H1 (cell line): ENCODE results near the gene DNAJC16. TPM values are rescaled to one million over a fixed set of nuclear protein-coding genes. Genes with fewer than 3 reads are reported as not detected.

Source experiments
- CTCF ChIA-PET: fragments of 300-600 bp; sonication (Branson Sonifier 250); formaldehyde crosslinking; loops from one replicate; lab custom pipeline; 2021; ENCODE audit not compliant: partially characterized antibody; lab: Charles Lee
- POLR2A ChIA-PET: fragments of 300-600 bp; sonication (Branson Sonifier 250); formaldehyde crosslinking; loops from one replicate; lab custom pipeline; 2021; ENCODE audit warnings: inconsistent platforms; ENCODE audit not compliant: partially characterized antibody; lab: Charles Lee
- DNase-seq, 2 experiments: peaks; one replicate each; pipeline versions ENCODE4 v3.0.0 to v3.0.0-alpha.2; 2010 to 2022; ENCODE audit warnings: low spot score in 2 of 2, low read depth in 1 of 2, mixed read lengths in 1 of 2
- FAIRE-seq: peaks from 2 replicates; lab custom pipeline; 2011; peaks lifted over from hg19 to GRCh38; lab: Jason Lieb, UNC
- H2AFZ ChIP-seq: 2 replicates; pipeline ENCODE4 v1.8.1; 2012; ENCODE audit warnings: low read length, inconsistent platforms
- H2AK5ac ChIP-seq: 2 replicates; pipeline ENCODE4 v1.6.1; 2013; ENCODE audit warnings: low read depth, low read length
- H2BK120ac ChIP-seq: replicated peaks from 2 replicates; pipeline ENCODE3; 2013; ENCODE audit warnings: low read depth, low read length, inconsistent platforms
- H2BK12ac ChIP-seq: 2 replicates; pipeline ENCODE4 v1.6.1; 2013; ENCODE audit warnings: low read depth, low read length
- H2BK15ac ChIP-seq: 2 replicates; pipeline ENCODE4 v1.6.1; 2013; ENCODE audit warnings: low read length
- H2BK20ac ChIP-seq: 2 replicates; pipeline ENCODE4 v1.6.1; 2013; ENCODE audit warnings: low read length
- H2BK5ac ChIP-seq: 2 replicates; pipeline ENCODE4 v1.6.1; 2013; ENCODE audit warnings: low read depth, low read length
- H3K14ac ChIP-seq: 2 replicates; pipeline ENCODE4 v1.6.1; 2013; ENCODE audit warnings: inconsistent platforms; ENCODE audit not compliant: insufficient read length
- H3K18ac ChIP-seq: 2 replicates; pipeline ENCODE4 v1.6.1; 2013; ENCODE audit warnings: low read length; ENCODE audit errors: extremely low read depth
- H3K23ac ChIP-seq: 2 replicates; pipeline ENCODE4 v1.6.1; 2013; ENCODE audit warnings: inconsistent platforms; ENCODE audit not compliant: insufficient read length
- H3K23me2 ChIP-seq: 2 replicates; pipeline ENCODE4 v1.6.1; 2013; ENCODE audit warnings: low read depth, low read length
- H3K27ac ChIP-seq: 2 replicates; pipeline ENCODE4 v1.6.1; 2011; ENCODE audit warnings: low read depth, low read length, inconsistent platforms
- H3K27me3 ChIP-seq, 4 experiments: replicated peaks in 1 of 4; 1 replicate in 1 of 4; 2 replicates in 3 of 4; pipeline versions ENCODE4 v1.6.1 to v1.8.1; 2011 to 2013; ENCODE audit warnings: low read length in 3 of 4, mild to moderate bottlenecking in 3 of 4, inconsistent platforms in 2 of 4, mixed read lengths in 2 of 4, moderate library complexity in 1 of 4; ENCODE audit not compliant: control insufficient read depth in 3 of 4, insufficient read depth in 3 of 4; ENCODE audit errors: extremely low read depth in 1 of 4
- H3K36me3 ChIP-seq, 4 experiments: 2 replicates each; pipeline versions ENCODE4 v1.6.1 to v1.8.1; 2011 to 2013; ENCODE audit warnings: mild to moderate bottlenecking in 4 of 4, low read length in 3 of 4, moderate library complexity in 2 of 4, control low read depth in 1 of 4, inconsistent platforms in 1 of 4; ENCODE audit not compliant: insufficient read depth in 4 of 4, control insufficient read depth in 2 of 4
- H3K4ac ChIP-seq: replicated peaks from 2 replicates; pipeline ENCODE3; 2013; ENCODE audit warnings: low read length, low read depth, mixed read lengths, inconsistent platforms; ENCODE audit not compliant: insufficient read length
- H3K4me1 ChIP-seq, 4 experiments: replicated peaks in 1 of 4; 1 replicate in 1 of 4; 2 replicates in 3 of 4; pipeline versions ENCODE4 v1.6.1 to v1.8.1; 2011 to 2013; ENCODE audit warnings: low read length in 3 of 4, inconsistent platforms in 2 of 4, mixed read lengths in 1 of 4; ENCODE audit not compliant: insufficient read depth in 4 of 4, control insufficient read depth in 3 of 4
- H3K4me2 ChIP-seq, 2 experiments: 2 replicates each; pipeline versions ENCODE4 v1.6.1 to v1.8.1; 2011 to 2013; ENCODE audit warnings: low read depth in 2 of 2, low read length in 2 of 2, control low read depth in 1 of 2, inconsistent platforms in 1 of 2, mild to moderate bottlenecking in 1 of 2; ENCODE audit not compliant: insufficient read depth in 1 of 2
- H3K4me3 ChIP-seq, 4 experiments: fragments of 200-600, 300-600 bp in 1 of 4; sonication (generic), shearing (Covaris generic), sonication (Bioruptor Twin) in 1 of 4; 2 replicates each; pipeline versions ENCODE4 v1.5.1 to v1.8.1; 2011 to 2016; ENCODE audit warnings: low read length in 4 of 4, low read depth in 3 of 4, control low read depth in 2 of 4, inconsistent platforms in 2 of 4, mild to moderate bottlenecking in 2 of 4, mixed read lengths in 1 of 4, moderate library complexity in 1 of 4; ENCODE audit not compliant: insufficient read depth in 2 of 4; ENCODE audit errors: extremely low read depth in 1 of 4
- H3K56ac ChIP-seq: replicated peaks from 2 replicates; pipeline ENCODE3; 2013; ENCODE audit warnings: low read depth, mild to moderate bottlenecking, mixed read lengths, low read length, inconsistent platforms; ENCODE audit not compliant: insufficient read length
- H3K79me1 ChIP-seq: 2 replicates; pipeline ENCODE4 v1.6.1; 2013; ENCODE audit warnings: low read depth, low read length, control low read depth
- H3K79me2 ChIP-seq, 2 experiments: 2 replicates each; pipeline versions ENCODE4 v1.6.1 to v1.8.1; 2012 to 2013; ENCODE audit warnings: low read length in 2 of 2, mild to moderate bottlenecking in 2 of 2, inconsistent platforms in 1 of 2; ENCODE audit not compliant: insufficient read depth in 2 of 2, control insufficient read depth in 1 of 2
- H3K9ac ChIP-seq, 4 experiments: replicated peaks in 1 of 4; 1 replicate in 1 of 4; 2 replicates in 3 of 4; pipeline versions ENCODE4 v1.6.1 to v1.8.1; 2011 to 2013; ENCODE audit warnings: low read depth in 3 of 4, low read length in 3 of 4, control low read depth in 2 of 4, mild to moderate bottlenecking in 2 of 4, moderate library complexity in 2 of 4, inconsistent platforms in 1 of 4; ENCODE audit errors: extremely low read depth in 1 of 4
- H3K9me3 ChIP-seq, 2 experiments: 2 replicates each; pipeline versions ENCODE4 v1.6.1 to v1.8.1; 2012 to 2013; ENCODE audit warnings: mild to moderate bottlenecking in 2 of 2, moderate library complexity in 2 of 2, control low read depth in 1 of 2, inconsistent platforms in 1 of 2, low read depth in 1 of 2, low read length in 1 of 2, mixed read lengths in 1 of 2; ENCODE audit not compliant: insufficient read depth in 2 of 2
- H4K20me1 ChIP-seq, 2 experiments: replicated peaks in 1 of 2; 2 replicates each; pipeline versions ENCODE3 to v1.8.1; 2011 to 2013; ENCODE audit warnings: inconsistent platforms in 2 of 2, low read length in 2 of 2, mild to moderate bottlenecking in 1 of 2; ENCODE audit not compliant: insufficient read depth in 2 of 2, control insufficient read depth in 1 of 2
- H4K5ac ChIP-seq: 2 replicates; pipeline ENCODE4 v1.6.1; 2013; ENCODE audit warnings: low read length, low read depth, mixed read lengths, inconsistent platforms; ENCODE audit not compliant: insufficient read length
- H4K8ac ChIP-seq: 2 replicates; pipeline ENCODE4 v1.8.0; 2013; ENCODE audit warnings: mild to moderate bottlenecking, moderate library complexity, low read length, inconsistent platforms; ENCODE audit not compliant: insufficient read depth; ENCODE audit errors: extremely low read depth
- H4K91ac ChIP-seq: replicated peaks from 2 replicates; pipeline ENCODE3; 2013; ENCODE audit warnings: low read length, mixed read lengths, inconsistent platforms; ENCODE audit not compliant: insufficient read length
- ASH2L ChIP-seq: fragments of 200-600, 300-600 bp; sonication (generic); IDR thresholded peaks from one replicate; pipeline ENCODE4 v1.7.1; 2017; ENCODE audit warnings: low read length
- CBX5 ChIP-seq: fragments of 300-800, 300-1000 bp; sonication (generic); IDR thresholded peaks from 2 replicates; pipeline ENCODE4 v1.7.1; 2016; ENCODE audit warnings: antibody characterized with exemption, low read length, low read depth
- FOSL1 ChIP-seq: IDR thresholded peaks from 2 replicates; pipeline ENCODE4 v1.6.1; 2011; ENCODE audit warnings: mild to moderate bottlenecking, low read depth, low read length, moderate library complexity; ENCODE audit not compliant: insufficient read depth
- GABPA ChIP-seq: IDR thresholded peaks from 2 replicates; pipeline ENCODE4 v1.6.1; 2011; ENCODE audit warnings: mild to moderate bottlenecking, low read length, moderate library complexity, borderline replicate concordance; ENCODE audit not compliant: insufficient read depth
- JUN ChIP-seq: IDR thresholded peaks from 2 replicates; pipeline ENCODE4 v1.6.1; 2011; ENCODE audit warnings: low read depth, mild to moderate bottlenecking, improper control_type of control experiment, low read length
- POLR2AphosphoS5 ChIP-seq: IDR thresholded peaks from 2 replicates; pipeline ENCODE4 v1.6.1; 2011; ENCODE audit warnings: low read depth, low read length
- POU5F1 ChIP-seq: IDR thresholded peaks from 2 replicates; pipeline ENCODE4 v1.6.1; 2011; ENCODE audit warnings: low read depth, mild to moderate bottlenecking, low read length, moderate library complexity
- RAD21 ChIP-seq, 2 experiments: IDR thresholded peaks in 1 of 2; conservative IDR thresholded peaks in 1 of 2; 2 replicates each; pipeline ENCODE4 v1.6.1; 2011; ENCODE audit warnings: low read depth in 2 of 2, low read length in 2 of 2, improper control_type of control experiment in 1 of 2, inconsistent platforms in 1 of 2, mild to moderate bottlenecking in 1 of 2, moderate library complexity in 1 of 2
- RFX5 ChIP-seq: IDR thresholded peaks from 2 replicates; pipeline ENCODE4 v1.6.1; 2011; ENCODE audit warnings: low read depth, low read length, improper control_type of control experiment, borderline replicate concordance
- SIN3A ChIP-seq, 2 experiments: IDR thresholded peaks in 1 of 2; conservative IDR thresholded peaks in 1 of 2; 2 replicates each; pipeline ENCODE4 v1.6.1; 2011 to 2012; ENCODE audit warnings: low read length in 2 of 2, improper control_type of control experiment in 1 of 2, low read depth in 1 of 2, mild to moderate bottlenecking in 1 of 2
- TBP ChIP-seq: IDR thresholded peaks from 2 replicates; pipeline ENCODE4 v1.6.1; 2011; ENCODE audit warnings: low read depth, low read length, improper control_type of control experiment
- TCF12 ChIP-seq: IDR thresholded peaks from 2 replicates; pipeline ENCODE4 v1.6.1; 2011; ENCODE audit warnings: low read depth, mild to moderate bottlenecking, low read length
- WGBS, 2 experiments: shearing (Covaris generic) in 1 of 2; methylation state at CpG; one replicate each; pipeline versions ENCODE4 v1.1.6 to v1.1.7; 2013 to 2015; ENCODE audit warnings: low lambda C conversion rate in 2 of 2, mixed read lengths in 2 of 2, inconsistent platforms in 1 of 2, low coverage in 1 of 2, missing lambda C conversion rate in 1 of 2; ENCODE audit not compliant: insufficient replicate concordance in 2 of 2, insufficient coverage in 1 of 2, insufficient read length in 1 of 2; ENCODE audit errors: extremely low coverage in 1 of 2, missing lambda C conversion rate in 1 of 2; 5-methylcytosine and 5-hydroxymethylcytosine counted together
- polyA plus RNA-seq, 7 experiments: library from polyadenylated mRNA; depleted of rRNA in 3 of 7; stranded (reverse) in 5 of 7; unstranded in 2 of 7; fragments of >200 nt in 5 of 7; fragments of 200-250 nt in 2 of 7; gene quantifications; 1 replicate in 5 of 7; 2 replicates in 1 of 7; 4 replicates in 1 of 7; pipeline versions ENCODE4 v1.2.1 to v1.2.3, GENCODE V29; 2011 to 2013; ENCODE audit warnings: missing spikeins in 2 of 7, mixed read lengths in 2 of 7
- total RNA-seq: library from RNA; stranded (reverse); fragmentation: NEBNext Ultra II Directional; extraction: Animal tissue kit (Norgen Biotek cat#: 25700); gene quantifications from 2 replicates; pipeline ENCODE4 v1.2.1, GENCODE V29; 2021
- TF ChIP-seq, protein P1 (sequence below): IDR thresholded peaks from 2 replicates; pipeline ENCODE4 v1.6.1; 2012; ENCODE audit warnings: low read length, inconsistent platforms

Gene DNAJC16
- total and polyA plus RNA-seq, 2 of the 8 experiments (the other 6 are each of a cell fraction or from before 2014, with no cell fraction given), result 7.9 to 23.3 TPM

GRCh38 chr1:15543251-15543588 lies 16.6 kb downstream of the DNAJC16 start:
- Histone ChIP-seq H3K9me3 (no peaks in the 10 kb centered on the region), H3K18ac (no peak overlapping the region), H3K14ac (no peak overlapping the region), H3K79me2 (no peaks in the 10 kb centered on the region), H3K27ac (no peak overlapping the region), H3K36me3 (peaks cover 8 to 58% (median 25%) of the 10 kb centered on the region in 4 experiments; a peak in 7 of 8 replicates), H3K23me2 (no peaks in the 10 kb centered on the region), H2BK15ac (no peak overlapping the region), H4K20me1 (peaks cover 0 to 2% of the 10 kb centered on the region in 2 experiments), H3K4me1 (no peaks in the 10 kb centered on the region), H3K9ac (no peak overlapping the region), H4K5ac (no peak overlapping the region), H2BK12ac (no peak overlapping the region), H4K91ac (no peak overlapping the region), H4K8ac (no peak overlapping the region), H2AFZ (no peak overlapping the region), H2AK5ac (no peak overlapping the region), H3K4ac (no peak overlapping the region), H3K27me3 (no peaks in the 10 kb centered on the region), H2BK120ac (no peak overlapping the region), H3K4me2 (no peak overlapping the region), H3K79me1 (no peaks in the 10 kb centered on the region), H2BK5ac (no peak overlapping the region), H3K4me3 (no peak overlapping the region), H3K23ac (no peak overlapping the region), H2BK20ac (no peak overlapping the region), H3K56ac (no peak overlapping the region)
- ChIA-PET POLR2A (no interaction called here), CTCF (no interaction called here)
- FAIRE-seq (no peak), DNase-seq (no peak)
- WGBS, 2 experiments, result 87% methylated on average over 5 of the region's 5 CpGs; no CpG with 5 or more reads in 1 of the 2 experiments
- TF ChIP-seq SIN3A (conservative IDR thresholded peaks at IDR 0.05 in 1 of 2, IDR thresholded peaks at IDR 0.05 in 1 of 2; ENCODE audit: low read depth in 1 of 2, low read length in 2 of 2) (no peak), TCF12 (no peak), JUN (no peak), ASH2L (no peak), CBX5 (no peak), TBP (no peak), POLR2AphosphoS5 (no peak), RFX5 (no peak), GABPA (no peak), POU5F1 (no peak), RAD21 (IDR thresholded peaks at IDR 0.05 in 1 of 2, conservative IDR thresholded peaks at IDR 0.05 in 1 of 2; ENCODE audit: low read depth in 2 of 2, low read length in 2 of 2) (no peak), FOSL1 (no peak)
- TF ChIP-seq, protein P1, sequence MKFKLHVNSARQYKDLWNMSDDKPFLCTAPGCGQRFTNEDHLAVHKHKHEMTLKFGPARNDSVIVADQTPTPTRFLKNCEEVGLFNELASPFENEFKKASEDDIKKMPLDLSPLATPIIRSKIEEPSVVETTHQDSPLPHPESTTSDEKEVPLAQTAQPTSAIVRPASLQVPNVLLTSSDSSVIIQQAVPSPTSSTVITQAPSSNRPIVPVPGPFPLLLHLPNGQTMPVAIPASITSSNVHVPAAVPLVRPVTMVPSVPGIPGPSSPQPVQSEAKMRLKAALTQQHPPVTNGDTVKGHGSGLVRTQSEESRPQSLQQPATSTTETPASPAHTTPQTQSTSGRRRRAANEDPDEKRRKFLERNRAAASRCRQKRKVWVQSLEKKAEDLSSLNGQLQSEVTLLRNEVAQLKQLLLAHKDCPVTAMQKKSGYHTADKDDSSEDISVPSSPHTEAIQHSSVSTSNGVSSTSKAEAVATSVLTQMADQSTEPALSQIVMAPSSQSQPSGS, result no peak
